ENCODE measurements around the gene KCNK1. TPM values are rescaled to one million over a fixed set of nuclear protein-coding genes. Genes with fewer than 3 reads are reported as not detected.

The KCNK1 gene
- total and polyA plus RNA-seq, 2 of the 13 experiments (the other 11 are each of a cell fraction or from before 2014, with no cell fraction given) = not detected

- TF ChIP-seq ZNF513 (CRISPR knock-in tag; conservative IDR thresholded peaks at IDR 0.05) (no peak), HMG20B (CRISPR knock-in tag; conservative IDR thresholded peaks at IDR 0.05) (no peak), MTA3 (CRISPR knock-in tag; IDR thresholded peaks at IDR 0.05) (no peak), KLF6 (CRISPR knock-in tag; IDR thresholded peaks at IDR 0.05) (no peak), ZFP36L1 (CRISPR knock-in tag; IDR thresholded peaks at IDR 0.05) (no peak)
These were observed 26.3 kb downstream of the KCNK1 start (continued) for GRCh38 chr1:233640179-233640578.

DNA sequence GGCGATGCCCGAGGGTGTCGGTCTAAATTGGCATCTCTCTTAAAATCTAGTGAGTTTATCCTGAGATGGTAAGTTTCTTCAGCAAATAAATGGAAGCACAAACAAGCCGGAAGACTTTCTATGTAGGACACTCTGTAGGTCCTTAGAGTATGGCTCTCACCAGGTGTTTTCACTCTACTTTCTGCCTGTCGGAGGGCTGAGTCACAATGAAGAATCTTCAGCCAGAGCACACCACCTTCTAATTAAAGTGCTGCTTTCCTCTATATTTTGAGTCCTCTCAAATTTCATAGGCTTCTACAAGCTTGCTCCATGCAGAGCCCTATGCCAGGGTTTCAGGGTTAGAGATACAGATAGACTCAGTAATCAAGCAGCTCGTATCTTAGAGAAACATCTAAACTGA lies 27.1 kb downstream of the KCNK1 start:
- BruUV-seq (replicated peaks) = no TSS peak
- intact Hi-C loops (cut with micrococcal nuclease; ENCODE audit: unreplicated experiment) = no loop called here
- Histone ChIP-seq H3K36me3 (replicated peaks in 1 of 2; ENCODE audit: control insufficient read depth in 1 of 2, insufficient read depth in 2 of 2, low read length in 2 of 2) (no peaks in the 10 kb centered on the region), H3K4me1 (ENCODE audit: insufficient read depth, low read length) (no peaks in the 10 kb centered on the region), H3K9me3 (ENCODE audit: low read length) (no peaks in the 10 kb centered on the region), H4K20me1 (ENCODE audit: insufficient read depth, low read length) (no peaks in the 10 kb centered on the region), H3K79me2 (ENCODE audit: insufficient read depth, low read length) (no peaks in the 10 kb centered on the region), H3K27me3 (ENCODE audit: control insufficient read depth in 1 of 2, insufficient read depth in 2 of 2, low read length in 2 of 2) (peaks cover 0 to 1% of the 10 kb centered on the region in 2 experiments; a peak in 1 of 5 replicates), H3K4me3 (replicated peaks in 1 of 3; ENCODE audit: insufficient read depth in 1 of 3, low read depth in 2 of 3, low read length in 3 of 3) (no peak overlapping the region), H2AFZ (ENCODE audit: low read length) (no peak overlapping the region), H3K27ac (ENCODE audit: extremely low read length, insufficient read depth, low read length) (no peak overlapping the region), H3K4me2 (ENCODE audit: low read depth, low read length) (no peak overlapping the region), H3K9ac (ENCODE audit: insufficient read depth, low read depth, low read length) (no peak overlapping the region)
- no peak for ATAC-seq
- DNase-seq (ENCODE audit: low spot score) = no peak
- ChIA-PET POLR2A (no interaction called here), CTCF (ENCODE audit: low intra/inter-chr PET ratio, low total read pairs) (no interaction called here)
- WGBS (ENCODE audit: low lambda C conversion rate) = 50% methylated on average over 6 of the region's 6 CpGs
- no peak for FAIRE-seq
- in situ Hi-C loops (cut with HindIII; ENCODE audit: extremely low pct_ligation_motif_present, low pct_unique_long_range_greater_than_20kb) = no loop called here
- no peak for TF ChIP-seq THYN1 (CRISPR knock-in tag; IDR thresholded peaks at IDR 0.05; ENCODE audit: borderline replicate concordance, low read depth)
- TF ChIP-seq, protein P1, sequence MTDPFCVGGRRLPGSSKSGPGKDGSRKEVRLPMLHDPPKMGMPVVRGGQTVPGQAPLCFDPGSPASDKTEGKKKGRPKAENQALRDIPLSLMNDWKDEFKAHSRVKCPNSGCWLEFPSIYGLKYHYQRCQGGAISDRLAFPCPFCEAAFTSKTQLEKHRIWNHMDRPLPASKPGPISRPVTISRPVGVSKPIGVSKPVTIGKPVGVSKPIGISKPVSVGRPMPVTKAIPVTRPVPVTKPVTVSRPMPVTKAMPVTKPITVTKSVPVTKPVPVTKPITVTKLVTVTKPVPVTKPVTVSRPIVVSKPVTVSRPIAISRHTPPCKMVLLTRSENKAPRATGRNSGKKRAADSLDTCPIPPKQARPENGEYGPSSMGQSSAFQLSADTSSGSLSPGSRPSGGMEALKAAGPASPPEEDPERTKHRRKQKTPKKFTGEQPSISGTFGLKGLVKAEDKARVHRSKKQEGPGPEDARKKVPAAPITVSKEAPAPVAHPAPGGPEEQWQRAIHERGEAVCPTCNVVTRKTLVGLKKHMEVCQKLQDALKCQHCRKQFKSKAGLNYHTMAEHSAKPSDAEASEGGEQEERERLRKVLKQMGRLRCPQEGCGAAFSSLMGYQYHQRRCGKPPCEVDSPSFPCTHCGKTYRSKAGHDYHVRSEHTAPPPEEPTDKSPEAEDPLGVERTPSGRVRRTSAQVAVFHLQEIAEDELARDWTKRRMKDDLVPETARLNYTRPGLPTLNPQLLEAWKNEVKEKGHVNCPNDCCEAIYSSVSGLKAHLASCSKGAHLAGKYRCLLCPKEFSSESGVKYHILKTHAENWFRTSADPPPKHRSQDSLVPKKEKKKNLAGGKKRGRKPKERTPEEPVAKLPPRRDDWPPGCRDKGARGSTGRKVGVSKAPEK (CRISPR knock-in tag; IDR thresholded peaks at IDR 0.05; ENCODE audit: borderline replicate concordance) = no peak
- TF ChIP-seq CHD4 (IDR thresholded peaks at IDR 0.05; ENCODE audit: borderline replicate concordance, low read length) = no peak
- TF ChIP-seq ATF1 (CRISPR knock-in tag; IDR thresholded peaks at IDR 0.05) = no peak
- TF ChIP-seq FOXA3 (CRISPR knock-in tag; IDR thresholded peaks at IDR 0.05) = no peak
- TF ChIP-seq IKZF5 (CRISPR knock-in tag; IDR thresholded peaks at IDR 0.05) = no peak
- no peak for TF ChIP-seq ZNF317 (CRISPR knock-in tag; IDR thresholded peaks at IDR 0.05)
- TF ChIP-seq, protein P2, sequence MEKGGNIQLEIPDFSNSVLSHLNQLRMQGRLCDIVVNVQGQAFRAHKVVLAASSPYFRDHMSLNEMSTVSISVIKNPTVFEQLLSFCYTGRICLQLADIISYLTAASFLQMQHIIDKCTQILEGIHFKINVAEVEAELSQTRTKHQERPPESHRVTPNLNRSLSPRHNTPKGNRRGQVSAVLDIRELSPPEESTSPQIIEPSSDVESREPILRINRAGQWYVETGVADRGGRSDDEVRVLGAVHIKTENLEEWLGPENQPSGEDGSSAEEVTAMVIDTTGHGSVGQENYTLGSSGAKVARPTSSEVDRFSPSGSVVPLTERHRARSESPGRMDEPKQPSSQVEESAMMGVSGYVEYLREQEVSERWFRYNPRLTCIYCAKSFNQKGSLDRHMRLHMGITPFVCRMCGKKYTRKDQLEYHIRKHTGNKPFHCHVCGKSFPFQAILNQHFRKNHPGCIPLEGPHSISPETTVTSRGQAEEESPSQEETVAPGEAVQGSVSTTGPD (CRISPR knock-in tag; IDR thresholded peaks at IDR 0.05) = no peak
- TF ChIP-seq MBNL3 (CRISPR knock-in tag; conservative IDR thresholded peaks at IDR 0.05) = no peak
- no peak for TF ChIP-seq ZNF703 (CRISPR knock-in tag; IDR thresholded peaks at IDR 0.05; ENCODE audit: borderline replicate concordance)
- no peak for TF ChIP-seq KLF11 (CRISPR knock-in tag; IDR thresholded peaks at IDR 0.05)
- TF ChIP-seq HBP1 (CRISPR knock-in tag; IDR thresholded peaks at IDR 0.05; ENCODE audit: low read depth) = no peak
